NOMO-1 treated with DMSO at 0.1 percent for 48 hours (cell line): Measurements from ENCODE around the gene PAM16.

Experiments used
- DNase-seq: peaks from one replicate; lab custom pipeline; 2025; ENCODE audit not compliant: unreplicated experiment; lab: John Stamatoyannopoulos, UW

PAM16 gene

GRCh38 chr16:4383591-4384444 is 32.7 kb upstream of the PAM16 start:
- DNase-seq: no peak

GRCh38 chr16:4382795-4383357 is 31.8 kb upstream of the PAM16 start:
- no peak for DNase-seq

GRCh38 chr16:4381935-4382794 is 31.0 kb upstream of the PAM16 start:
- DNase-seq: no peak

DNA sequence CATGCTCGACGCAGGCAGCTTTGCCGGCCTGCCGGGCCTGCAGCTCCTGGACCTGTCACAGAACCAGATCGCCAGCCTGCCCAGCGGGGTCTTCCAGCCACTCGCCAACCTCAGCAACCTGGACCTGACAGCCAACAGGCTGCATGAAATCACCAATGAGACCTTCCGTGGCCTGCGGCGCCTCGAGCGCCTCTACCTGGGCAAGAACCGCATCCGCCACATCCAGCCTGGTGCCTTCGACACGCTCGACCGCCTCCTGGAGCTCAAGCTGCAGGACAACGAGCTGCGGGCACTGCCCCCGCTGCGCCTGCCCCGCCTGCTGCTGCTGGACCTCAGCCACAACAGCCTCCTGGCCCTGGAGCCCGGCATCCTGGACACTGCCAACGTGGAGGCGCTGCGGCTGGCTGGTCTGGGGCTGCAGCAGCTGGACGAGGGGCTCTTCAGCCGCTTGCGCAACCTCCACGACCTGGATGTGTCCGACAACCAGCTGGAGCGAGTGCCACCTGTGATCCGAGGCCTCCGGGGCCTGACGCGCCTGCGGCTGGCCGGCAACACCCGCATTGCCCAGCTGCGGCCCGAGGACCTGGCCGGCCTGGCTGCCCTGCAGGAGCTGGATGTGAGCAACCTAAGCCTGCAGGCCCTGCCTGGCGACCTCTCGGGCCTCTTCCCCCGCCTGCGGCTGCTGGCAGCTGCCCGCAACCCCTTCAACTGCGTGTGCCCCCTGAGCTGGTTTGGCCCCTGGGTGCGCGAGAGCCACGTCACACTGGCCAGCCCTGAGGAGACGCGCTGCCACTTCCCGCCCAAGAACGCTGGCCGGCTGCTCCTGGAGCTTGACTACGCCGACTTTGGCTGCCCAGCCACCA is 30.2 kb upstream of the PAM16 start:
- DNase-seq: no peak

DNA sequence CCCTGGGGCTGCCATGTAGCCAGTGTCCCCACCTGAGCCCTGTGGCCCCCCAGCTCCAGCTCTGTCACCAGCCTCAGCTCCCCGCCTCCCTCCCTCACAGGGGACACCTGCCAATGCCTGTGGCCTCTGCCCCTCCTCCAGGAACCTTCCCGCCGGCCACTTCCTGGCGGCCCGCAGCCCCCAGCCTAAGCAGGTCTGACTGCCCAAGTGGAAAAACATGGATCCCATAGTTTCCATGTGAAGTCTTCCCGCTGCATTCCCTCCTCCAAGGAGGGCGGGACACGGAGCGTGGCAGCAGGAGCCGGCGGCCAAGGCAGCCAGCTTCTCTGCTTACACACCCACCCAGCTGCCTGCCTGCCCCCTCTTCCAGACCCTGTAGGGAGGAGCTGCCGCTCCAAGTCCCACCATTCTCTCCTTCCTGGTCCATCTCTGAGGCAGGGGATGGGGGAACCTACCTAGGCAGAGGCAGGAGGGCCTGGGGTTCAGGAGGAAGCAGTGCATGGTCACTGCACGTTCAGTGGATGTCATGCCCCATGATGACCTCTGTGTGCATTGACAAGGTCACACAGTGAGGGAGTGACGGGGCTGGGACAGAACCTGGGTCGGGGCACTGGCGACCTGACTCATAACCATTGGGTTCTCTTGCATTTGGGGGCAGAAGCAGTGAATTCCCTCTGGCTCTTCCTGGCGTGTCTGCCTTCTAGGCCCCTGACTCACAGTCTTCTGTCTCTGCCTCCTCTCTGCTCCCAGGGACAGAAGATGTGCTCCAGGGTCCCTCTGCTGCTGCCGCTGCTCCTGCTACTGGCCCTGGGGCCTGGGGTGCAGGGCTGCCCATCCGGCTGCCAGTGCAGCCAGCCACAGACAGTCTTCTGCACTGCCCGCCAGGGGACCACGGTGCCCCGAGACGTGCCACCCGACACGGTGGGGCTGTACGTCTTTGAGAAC is 29.3 kb upstream of the PAM16 start:
- no peak for DNase-seq

DNA sequence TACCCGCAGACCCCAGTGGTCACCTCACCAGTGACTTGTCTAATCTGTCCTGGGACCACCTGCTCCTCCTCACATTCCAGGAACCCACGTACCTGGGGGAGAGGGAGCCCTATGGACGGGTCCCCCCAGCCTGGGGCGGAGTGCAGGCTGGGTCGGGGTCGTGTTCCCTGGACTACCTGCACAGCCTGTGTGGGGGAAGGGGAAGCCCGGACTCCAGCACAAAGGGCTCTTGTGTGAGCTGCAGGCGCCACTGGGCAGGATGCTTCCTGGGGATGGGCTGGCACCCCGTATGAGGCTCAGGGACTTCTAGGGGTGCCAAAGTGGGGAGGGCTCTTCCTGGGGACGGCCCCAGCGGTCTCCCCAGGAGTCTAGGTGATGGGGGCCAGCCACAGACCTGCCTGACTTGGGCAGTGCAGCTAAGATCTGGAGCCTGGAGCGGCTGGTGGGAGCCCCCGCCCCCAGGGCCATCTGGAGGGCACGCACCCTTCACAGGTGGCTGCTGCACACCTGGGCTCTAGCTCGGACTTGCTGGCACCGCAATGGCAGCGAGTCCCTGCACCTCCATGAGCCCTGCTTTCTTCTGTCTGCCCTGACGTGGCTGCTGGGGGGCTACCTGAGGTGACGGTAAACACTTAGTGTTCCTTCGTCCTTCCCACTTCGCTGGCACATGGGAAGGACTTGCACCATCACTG is 28.0 kb upstream of the PAM16 start:
- no peak for DNase-seq

DNA sequence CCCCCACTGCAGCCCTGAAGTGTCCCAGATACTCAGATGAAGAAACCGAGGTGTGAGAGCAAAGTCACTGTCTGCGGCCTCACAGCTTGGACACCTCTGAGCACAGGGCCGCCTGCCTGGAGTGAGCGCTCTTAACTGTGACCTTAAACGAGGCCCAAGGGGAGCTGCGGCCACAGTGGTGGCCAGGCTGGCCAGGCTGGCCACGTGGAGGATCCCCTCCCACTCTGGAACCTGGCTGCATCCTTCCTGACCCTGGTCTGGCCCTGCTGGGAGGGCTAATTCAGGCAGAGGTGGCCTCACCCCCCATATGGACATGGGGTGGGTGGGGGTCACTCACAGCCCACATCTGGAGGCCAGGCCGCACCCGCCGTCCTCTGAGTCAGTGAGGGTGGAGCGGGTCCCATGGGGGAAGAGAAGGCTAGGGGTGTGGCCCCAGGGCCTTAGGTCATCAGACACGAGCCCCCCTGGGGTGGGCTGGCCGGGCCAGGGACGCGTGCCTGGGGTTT is 27.1 kb upstream of the PAM16 start:
- no peak for DNase-seq

DNA sequence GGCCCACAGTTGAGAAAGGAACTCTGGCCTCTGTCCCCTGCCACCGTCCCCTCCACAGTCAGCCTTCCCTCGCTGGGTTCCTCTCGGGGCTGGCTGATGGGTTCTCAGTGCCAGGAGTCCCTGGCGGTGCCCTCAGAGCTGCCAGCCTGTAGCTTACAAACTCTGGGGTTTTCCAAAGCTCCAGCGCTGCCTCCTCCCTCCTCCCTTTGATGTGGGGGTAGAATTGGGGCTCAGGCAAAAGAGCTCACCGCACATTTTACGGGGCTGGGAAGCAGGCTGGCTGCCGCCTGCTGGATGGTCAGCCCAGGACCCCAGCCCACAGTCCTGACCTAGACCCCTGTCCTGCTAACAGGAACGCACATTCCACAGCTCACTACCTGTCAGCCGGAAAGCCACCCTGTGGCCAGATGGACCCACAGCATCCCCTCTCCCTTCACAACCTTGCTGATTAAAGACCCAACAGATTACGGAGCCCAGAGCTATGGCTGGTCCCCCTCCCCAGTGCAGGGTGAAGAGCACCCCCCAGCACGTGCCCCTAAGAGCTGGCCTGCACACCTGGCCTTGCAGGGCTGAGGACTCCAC is 26.5 kb upstream of the PAM16 start:
- DNase-seq: no peak

DNA sequence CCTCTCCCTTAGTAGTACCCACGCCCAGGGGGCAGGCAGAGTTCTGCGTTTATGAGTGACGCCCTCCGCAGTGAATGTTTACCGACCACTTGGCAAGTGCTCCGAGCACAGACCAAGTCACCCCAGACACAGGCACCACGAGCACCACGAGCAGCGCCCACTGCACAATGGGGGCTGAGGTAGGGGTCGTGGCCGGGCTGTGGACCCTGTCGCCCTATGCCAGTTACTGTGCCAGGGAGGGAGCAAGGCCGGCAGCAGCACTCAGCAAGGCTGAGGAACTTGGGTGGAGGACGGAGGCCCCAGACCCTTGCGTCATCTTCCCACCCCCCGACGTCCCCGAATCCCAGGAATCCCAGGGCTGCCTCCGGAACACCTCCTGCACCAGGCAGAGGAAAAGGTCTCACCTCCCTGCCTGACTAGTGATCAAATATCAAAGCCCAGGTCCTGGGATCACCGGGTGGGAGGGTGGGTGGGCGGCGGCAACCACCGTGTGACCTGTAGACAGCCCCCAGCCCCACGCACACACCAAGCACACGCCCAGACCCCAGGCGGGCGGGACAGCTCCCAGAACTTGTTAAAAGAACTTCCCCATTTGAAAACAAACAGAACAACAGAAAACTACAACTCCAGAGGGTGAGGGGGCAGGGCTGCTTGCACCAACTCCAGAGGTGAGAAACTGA is 25.9 kb upstream of the PAM16 start:
- no peak for DNase-seq

DNA sequence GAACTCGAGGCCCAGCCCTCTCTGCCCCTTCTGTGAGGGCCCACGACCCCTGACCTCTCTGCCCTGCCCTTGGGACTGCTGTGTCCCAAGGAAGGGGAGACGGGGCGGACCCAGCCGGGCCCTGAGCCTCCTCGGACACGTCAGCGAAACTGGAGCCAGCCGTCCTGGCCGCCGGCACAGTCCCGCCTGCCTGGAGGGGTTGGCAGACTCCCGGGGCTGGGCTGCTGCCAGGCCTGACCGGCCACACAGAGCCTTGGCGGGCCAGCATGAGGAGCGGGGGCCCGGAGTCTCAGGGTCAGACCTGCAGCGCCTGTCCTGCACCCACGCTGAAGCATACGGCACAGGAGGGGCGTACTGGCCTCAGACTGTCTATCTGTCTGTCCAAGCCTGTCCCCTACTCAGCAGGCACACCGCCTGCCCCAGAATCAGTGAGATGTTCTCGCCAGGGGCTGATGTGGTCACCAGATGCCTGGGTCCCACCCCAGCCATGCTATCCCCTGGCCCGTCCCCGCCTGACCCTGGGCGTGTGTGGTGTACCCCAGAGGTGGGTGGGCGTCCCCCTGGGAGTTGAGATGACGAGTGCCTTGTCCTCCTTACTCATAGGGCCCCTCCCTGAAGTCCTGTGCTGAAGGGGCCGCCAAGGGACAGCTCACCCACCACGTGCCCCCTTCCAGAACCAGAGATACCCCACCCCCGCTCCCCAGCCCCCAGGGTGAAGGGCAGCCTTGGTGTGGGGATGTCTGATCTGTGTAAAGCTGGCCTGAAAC is 25.2 kb upstream of the PAM16 start:
- no peak for DNase-seq

DNA sequence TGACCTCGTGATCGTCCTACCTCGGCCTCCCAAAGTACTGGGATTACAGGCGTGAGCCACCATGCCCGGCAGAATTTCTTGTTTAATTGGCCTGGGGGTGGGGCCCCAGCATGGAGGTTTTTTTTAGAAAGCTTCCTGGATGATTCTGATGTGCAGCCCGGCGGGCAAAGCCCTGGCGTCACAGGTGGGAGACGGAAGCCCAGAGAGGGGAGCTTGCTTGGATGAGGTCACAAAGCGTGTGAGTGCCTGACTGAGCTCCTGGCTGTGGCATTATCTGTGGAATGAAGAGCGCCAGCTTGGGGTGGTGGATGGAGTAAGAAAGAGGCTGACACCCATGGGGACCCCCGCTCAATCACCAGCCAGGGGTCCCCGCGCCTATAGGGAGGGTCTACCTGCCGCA is 24.6 kb upstream of the PAM16 start:
- no peak for DNase-seq

- no peak for DNase-seq
Measured at GRCh38 chr16:4373909-4374742, 23.0 kb upstream of the PAM16 start.

DNA sequence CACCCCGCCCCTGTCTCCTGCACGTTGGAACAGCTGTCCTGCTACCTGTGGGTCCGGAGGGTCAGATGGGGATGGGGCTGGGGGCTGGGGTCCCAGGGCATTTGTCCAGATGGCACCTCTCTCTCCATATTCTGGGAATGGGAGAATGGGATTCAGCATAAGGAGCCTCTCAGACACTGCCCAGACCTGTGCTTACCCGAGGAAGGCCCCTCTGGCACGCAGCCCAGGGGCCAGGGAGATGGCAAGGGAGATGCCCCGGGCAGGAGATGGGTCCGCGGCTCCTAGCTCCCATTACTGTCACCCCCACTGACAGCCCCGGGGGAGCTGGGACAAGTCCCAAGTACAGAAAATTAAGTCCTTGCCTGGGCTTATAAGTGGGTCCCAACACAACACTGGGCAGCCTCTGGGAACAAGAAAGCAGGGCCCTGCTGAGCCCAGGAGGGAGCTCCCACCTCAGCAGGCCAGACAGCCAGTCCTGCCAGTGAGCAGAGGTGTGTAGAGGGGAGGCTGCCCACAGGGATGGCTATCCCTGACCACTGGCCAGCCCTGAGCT is 22.3 kb upstream of the PAM16 start:
- DNase-seq: no peak

DNA sequence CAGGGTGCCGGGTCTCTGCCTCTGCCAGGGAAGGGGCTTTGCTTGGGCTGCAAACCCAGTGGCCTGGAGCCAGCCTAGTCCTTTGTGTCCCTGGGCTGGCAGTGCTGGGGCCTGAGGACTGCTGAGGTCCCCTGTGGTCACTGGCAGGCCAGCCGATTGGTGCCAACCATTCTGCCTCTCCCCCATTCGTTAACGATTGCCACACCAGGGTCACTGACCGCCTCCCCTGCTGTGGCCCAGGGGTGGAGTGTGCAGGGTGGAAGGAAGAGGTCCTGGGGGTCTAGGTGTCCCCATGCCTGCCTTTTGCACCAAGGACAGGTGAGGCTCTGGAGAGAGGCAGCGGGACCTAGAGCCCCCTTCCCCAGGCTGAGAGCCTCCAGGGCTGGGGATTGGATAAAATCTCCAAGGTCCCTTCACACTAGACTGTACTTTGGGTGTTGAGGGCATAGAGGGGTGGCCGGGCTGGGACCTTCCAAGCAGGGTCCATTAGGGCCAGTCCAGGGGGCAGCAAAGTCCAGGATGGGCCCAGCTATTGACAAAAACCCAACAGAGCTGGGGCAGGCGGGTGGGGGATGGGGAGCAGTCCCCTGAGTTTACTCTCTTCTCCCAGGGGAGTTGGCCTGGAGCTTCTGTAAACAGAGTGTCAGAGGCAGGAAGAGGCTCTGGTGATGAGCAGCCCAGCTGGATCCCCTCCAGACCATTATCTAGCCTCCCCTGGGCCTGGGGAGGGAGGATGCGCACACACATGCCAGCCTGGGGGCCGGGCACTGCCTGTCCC is 21.6 kb upstream of the PAM16 start:
- DNase-seq: no peak

- no peak for DNase-seq
Measured at GRCh38 chr16:4372001-4372577, 21.0 kb upstream of the PAM16 start.
